GM19452 (cell line): Measurements from ENCODE around the gene GRAMD1B.
"Not testable (repeated sequence)": the region's sequence is repeated elsewhere in the genome, so short reads cannot be mapped to it uniquely, and the experiment has no call there.

ENCODE experiments used
- ATAC-seq: cut with Tn5 transposase; IDR thresholded peaks from one replicate; pipeline ENCODE4 v1.9.1; 2021; ENCODE audit not compliant: unreplicated experiment

GRAMD1B gene

DNA sequence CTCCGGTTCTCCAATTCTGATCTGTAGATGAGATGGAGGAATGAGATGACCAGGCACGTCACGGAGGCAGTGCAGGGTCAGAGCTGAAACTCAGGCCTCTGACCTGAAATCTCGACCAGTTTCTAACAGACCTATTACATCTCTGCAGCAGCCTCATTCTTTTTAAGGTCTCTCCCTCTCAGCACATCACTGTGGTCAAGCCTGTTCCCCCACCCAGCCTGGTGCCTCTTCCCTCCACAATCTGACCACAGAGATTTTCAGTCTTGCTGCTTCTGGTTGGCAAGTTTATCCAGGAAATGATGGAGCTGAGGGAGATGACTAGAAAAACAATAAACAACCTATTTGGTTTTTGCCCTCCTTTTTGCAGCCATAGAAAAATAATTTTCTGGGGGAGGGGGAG is 9.5 kb downstream of the GRAMD1B start:
- ATAC-seq: no peak

- no peak for ATAC-seq
Measured at GRCh38 chr11:123441161-123441560, 11.1 kb downstream of the GRAMD1B start.

DNA sequence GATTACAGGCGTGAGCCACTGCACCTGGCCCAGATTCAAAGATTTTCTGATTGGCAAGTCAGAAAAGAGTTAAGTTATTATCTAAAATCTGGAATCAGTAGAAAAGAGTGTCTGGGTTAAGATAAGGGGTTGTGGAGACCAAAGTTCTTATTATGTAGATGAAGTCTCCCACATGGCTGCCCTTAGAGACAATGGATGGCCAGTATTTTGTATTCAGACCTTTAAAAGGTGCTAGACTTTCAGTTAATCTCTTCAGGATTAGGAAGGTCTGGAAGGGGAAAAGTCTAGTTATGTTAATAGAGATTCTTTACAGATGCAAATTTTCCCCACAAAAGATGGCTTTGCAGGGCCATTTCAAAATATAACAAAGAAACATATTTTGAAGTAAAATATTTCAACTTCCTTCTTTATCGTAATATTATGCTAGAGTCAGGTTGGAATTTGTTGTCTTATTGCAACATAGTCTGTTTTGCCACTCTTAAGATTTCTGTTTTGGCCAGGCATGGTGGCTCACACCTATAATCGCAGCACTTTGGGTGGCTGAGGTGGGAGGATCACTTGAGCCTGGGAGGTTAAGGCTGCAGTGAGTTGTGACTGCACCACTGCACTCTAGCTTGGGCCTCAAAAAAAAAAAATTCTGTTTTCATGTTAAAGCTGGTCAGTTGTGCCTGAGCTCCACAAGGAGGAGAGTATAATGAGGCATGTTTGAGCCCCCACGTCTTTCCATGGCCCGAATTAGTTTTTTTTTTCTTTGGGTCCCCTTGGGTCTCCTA is 14.0 kb downstream of the GRAMD1B start:
- no peak for ATAC-seq

GRCh38 chr11:123448823-123449222 is 18.8 kb downstream of the GRAMD1B start:
- no peak for ATAC-seq

GRCh38 chr11:123449436-123449835 is 19.4 kb downstream of the GRAMD1B start:
- no peak for ATAC-seq

GRCh38 chr11:123450623-123451022 is 20.6 kb downstream of the GRAMD1B start:
- ATAC-seq: no peak

- no peak for ATAC-seq
Measured at GRCh38 chr11:123451183-123451781, 21.2 kb downstream of the GRAMD1B start.

DNA sequence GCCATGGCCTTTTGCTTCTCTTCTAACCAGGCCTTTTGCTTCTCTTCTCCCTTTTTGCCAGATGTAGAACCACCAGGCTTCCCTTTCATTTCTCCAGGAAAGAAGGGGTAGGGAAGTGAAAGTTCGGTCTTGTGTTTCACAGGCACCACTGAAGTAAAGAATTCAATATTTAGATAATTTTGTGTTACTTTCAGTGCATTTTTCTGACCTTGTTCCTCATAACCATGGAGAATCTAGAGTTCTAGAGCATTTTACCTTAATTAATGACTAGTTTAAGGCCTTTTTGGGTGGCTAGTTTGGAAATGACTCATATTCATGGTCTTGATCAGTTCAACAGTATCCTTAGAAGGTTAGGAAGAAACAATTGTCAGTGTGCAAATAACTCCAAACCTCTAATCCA is 22.7 kb downstream of the GRAMD1B start:
- peak; percentile 51 for ATAC-seq

- ATAC-seq: no peak
Measured at GRCh38 chr11:123454060-123454651, 24.1 kb downstream of the GRAMD1B start.

DNA sequence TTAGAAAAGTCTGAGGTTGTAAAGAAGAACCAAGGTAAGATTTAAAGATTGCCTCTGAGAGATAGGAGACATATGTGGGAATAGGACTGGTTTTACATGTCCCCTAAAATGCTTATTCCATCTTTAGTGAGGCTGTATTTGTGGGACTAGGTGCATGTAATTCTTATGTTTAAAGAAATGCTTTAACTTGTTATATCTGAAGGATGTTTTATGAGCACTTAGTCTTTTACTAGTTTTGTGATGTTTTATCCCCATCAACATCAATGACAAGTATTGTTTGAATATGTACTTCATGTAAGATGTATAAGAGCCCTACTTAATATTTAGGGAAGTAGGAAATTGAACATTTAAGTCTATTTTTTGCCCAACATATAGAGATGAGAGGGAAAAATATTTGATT is 24.7 kb downstream of the GRAMD1B start:
- no peak for ATAC-seq

DNA sequence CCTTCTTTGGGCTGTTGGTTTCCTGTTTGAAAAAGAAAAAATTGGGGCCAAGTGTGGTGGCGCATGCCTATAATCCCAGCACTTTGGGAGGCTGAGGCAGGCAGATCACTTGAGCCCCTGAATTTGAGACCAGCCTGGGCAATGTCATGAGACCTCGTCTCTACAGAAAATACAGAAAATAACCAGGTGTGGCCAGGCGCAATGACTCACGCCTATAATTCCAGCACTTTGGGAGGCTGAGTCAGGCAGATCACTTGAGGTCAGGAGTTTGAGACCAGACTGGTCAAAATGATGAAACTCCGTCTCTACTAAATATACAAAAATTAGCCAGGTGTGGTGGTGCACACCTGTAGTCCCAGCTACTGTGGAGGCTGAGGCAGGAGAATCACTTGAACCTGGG is 26.4 kb downstream of the GRAMD1B start:
- not testable (repeated sequence) for ATAC-seq

GRCh38 chr11:123457187-123457770 is 27.2 kb downstream of the GRAMD1B start:
- ATAC-seq: no peak

DNA sequence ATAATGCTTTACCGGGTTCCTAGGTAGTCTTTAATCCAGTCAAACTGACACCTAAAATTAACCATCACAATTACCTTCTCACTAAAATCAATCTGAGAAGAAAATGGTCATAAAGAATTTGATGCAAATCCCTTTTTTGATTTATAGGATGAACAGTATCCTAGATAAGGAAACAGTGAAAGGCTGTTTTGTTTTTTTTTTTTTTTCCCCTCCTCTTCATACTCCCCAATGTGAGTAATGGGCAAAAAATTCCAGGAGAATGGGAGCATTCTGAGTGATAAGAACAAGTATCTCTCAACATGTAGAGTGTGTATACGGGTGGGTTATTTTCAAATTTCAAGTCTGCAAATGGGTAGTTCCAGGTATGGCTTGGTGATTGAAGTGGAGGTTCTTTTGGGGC is 28.4 kb downstream of the GRAMD1B start:
- ATAC-seq: no peak

GRCh38 chr11:123460012-123460700 is 30.1 kb downstream of the GRAMD1B start:
- no peak for ATAC-seq

DNA sequence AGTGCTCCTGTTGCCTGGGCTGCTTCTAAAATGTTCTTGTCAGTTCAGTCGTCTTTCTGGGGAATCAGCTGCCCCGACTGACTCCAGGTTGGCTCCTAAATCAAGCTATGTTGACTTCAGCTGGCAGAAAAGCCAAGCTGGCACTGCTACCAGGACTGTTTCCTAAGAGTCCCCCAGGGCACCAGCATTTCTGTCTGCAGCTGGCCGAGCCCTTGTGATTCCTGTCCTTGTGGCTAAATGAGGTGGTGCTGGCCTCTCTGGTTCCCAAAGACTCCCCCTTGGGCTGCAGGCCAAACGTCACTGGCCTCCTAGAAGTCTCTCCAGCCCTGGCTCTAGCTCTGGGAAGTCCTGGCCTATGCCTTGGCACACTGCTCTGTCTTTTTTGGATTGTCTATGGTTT is 31.1 kb downstream of the GRAMD1B start:
- no peak for ATAC-seq

- not testable (repeated sequence) for ATAC-seq
Measured at GRCh38 chr11:123465667-123466066, 35.6 kb downstream of the GRAMD1B start.

DNA sequence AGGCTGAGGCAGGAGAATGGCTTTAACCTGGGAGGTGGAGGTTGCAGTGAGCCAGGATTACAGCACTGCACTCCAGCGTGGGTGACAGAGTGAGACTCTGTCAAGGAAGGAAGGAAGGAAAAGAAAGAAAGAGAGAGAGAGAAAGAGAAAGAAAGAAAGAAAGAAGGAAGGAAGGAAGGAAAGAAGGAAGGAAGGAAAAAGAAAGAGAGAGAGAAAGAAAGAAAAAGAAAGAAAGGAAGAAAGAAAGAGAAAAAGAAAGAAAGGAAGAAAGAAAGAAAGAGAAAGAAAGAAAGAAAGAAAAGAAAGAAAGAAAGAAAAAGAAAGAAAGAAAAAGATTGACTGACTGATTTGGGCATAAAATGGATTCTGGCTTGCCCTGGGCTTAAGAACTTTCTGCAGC is 36.1 kb downstream of the GRAMD1B start:
- ATAC-seq: not testable (repeated sequence)

DNA sequence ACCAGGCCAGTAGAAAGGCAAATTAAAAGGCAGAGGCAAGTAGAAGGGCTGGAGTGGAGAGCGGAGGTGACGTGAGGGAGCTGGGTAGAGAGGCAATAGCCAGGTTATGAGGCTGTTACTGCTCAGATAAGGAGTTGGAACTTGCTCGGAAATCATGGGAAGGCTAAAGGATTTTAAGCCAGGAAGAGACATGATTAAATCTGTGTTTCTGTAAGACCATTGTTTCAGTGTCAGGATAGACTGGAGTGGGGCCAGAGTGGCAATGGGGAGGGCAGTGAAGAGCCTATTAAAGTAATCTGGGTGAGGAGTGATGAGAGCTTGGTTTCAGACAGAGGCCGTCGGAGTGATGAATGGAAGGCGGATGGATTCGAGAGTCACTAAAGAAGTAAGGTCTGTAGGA is 39.0 kb downstream of the GRAMD1B start:
- ATAC-seq: no peak

GRCh38 chr11:123469586-123469985 is 39.5 kb downstream of the GRAMD1B start:
- no peak for ATAC-seq

- ATAC-seq: no peak
Measured at GRCh38 chr11:123470842-123471241, 40.8 kb downstream of the GRAMD1B start.

- no peak for ATAC-seq
Measured at GRCh38 chr11:123472236-123472935, 42.3 kb downstream of the GRAMD1B start.
